GM18907 (cell line): ENCODE data around the gene PCDHGA1.
"Not testable (repeated sequence)": the region's sequence is repeated elsewhere in the genome, so short reads cannot be mapped to it uniquely, and the experiment has no call there.

Source experiments
- ATAC-seq: cut with Tn5 transposase; IDR thresholded peaks from one replicate; pipeline ENCODE4 v1.9.1; 2021; ENCODE audit warnings: mild to moderate bottlenecking, moderate library complexity; ENCODE audit not compliant: unreplicated experiment

The PCDHGA1 gene

GRCh38 chr5:141330299-141331080 lies at the start of gene PCDHGA1:
PCDHGA1 (plus strand) TSS chr5:141330514.
- ATAC-seq, result no peak

DNA sequence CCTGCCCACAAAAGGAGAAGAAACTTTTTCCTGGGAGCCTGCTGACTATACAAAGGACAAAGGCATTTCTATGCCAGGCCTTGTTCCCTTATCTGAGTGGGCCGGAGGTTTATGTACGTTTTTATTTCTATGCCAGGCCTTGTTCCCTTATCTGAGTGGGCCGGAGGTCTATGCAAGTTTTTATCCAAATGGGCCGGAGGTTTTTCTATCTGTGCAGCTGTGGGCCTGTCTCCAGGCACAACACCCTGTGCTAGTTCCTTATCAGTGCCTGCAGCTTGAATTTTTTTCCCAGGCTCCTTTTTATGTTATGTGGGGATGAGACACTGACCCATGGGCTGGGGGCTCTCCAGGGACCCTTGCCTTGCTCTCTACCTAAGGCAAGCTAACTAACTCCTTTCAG lies 31.9 kb upstream of the PCDHGA1 start:
- ATAC-seq, result no peak

DNA sequence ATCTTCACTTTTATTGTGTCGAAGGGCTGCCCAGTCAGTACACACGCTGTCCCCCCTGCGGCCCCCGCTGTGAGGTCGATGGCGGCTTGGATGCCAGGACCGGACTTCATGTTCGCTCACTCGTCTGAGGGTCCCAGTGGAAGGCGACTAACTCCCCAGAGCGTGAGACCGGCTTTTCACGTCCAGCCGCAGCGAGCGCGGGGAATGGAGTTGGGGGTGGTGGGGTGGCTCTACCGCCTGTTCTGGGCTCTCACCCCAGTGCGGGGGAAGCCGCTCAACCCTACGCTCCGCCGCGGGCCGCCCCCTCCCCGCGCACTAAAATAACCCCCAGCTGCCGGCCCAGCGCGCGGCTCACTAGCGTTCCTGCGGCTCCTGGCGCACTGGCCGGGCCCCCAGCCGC lies 26.6 kb upstream of the PCDHGA1 start, which contains the start of gene SLC25A2:
Gene SLC25A2 (minus strand): TSS at position 294 of the 400 bp plus-strand sequence. CDS start 184 bp downstream, at position 110.
- no peak for ATAC-seq

- ATAC-seq, result no peak
These were observed 23.7 kb upstream of the PCDHGA1 start for GRCh38 chr5:141306630-141307029.

DNA sequence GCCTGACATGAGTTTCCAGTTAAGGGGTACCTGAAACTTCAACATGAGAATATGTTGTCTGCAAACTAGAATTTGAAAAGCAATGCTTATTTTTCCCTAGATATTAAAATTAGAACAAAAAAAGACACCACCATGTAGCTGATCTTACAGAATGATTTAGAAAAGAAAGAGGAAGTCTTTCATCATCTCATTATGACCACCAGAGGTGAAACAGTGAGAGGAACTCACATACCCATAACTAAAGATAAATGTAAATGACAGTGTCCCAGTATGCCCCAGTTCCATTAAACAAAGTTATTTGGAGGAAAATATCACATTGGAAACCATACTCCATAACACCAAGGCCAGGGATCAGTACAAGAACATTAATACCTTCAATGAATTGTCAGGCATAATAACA lies 16.6 kb upstream of the PCDHGA1 start:
- ATAC-seq, result no peak

DNA sequence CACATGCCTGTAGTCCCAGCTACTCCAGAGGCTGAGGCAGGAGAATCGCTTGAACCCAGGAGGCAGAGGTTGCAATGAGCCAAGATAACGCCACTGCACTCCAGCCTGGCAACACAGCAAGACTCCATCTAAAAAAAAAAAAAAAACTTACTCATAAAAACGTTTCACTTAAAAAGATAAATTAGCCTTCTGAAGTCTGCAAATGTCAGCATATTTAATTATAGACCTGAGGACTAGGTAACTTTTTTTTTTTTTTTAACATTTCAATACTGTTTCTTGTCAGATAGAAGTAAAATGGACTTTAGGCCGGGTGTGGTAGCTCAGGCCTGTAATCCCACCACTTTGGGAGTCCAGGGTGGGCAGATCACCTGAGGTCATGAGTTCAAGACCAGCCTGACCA lies 13.4 kb upstream of the PCDHGA1 start:
- ATAC-seq, result not testable (repeated sequence)

DNA sequence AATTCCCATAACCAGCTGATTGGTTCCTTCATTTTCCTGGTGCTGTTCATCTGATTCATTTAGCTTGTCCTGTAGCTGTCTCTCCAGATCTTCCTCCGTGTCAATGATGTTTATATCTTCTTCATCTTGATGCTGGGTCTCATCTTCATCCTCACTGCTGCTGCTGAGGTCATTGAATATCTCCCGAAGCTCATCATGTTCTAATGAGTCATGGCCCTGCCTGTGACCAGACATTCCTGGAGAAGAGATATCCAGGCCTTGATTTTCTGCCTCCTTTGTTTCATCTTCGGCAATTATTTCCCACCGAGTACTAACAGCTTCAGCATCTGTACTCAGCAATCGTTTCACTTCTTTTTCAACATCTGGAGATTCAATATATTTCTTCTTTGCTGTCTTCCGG lies 11.1 kb upstream of the PCDHGA1 start:
- no peak for ATAC-seq

DNA sequence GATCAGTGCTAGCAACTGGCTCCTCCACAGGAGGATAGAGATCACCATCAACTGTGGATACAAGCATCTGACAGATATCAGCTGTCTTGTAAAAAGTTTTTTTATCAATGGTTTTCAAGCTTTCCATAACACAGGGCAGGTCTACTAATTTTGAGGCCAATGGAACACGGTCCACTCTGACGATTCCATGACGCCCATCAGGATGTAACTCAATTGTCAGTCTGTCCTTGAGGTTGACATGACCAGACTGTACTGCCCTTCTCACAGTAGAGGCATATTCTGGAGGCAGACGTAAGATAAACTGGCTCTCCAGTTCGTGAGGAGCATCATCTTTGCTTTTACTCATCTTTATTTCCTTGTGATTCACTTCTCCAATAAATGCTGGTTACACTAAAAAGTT lies 10.6 kb upstream of the PCDHGA1 start:
- no peak for ATAC-seq

GRCh38 chr5:141320225-141321169 lies 9.8 kb upstream of the PCDHGA1 start, which contains the start of gene TAF7:
TAF7 (minus strand) TSS chr5:141320784; CDS start chr5:141320044, 740 bp downstream.
- peak; percentile 98 for ATAC-seq

DNA sequence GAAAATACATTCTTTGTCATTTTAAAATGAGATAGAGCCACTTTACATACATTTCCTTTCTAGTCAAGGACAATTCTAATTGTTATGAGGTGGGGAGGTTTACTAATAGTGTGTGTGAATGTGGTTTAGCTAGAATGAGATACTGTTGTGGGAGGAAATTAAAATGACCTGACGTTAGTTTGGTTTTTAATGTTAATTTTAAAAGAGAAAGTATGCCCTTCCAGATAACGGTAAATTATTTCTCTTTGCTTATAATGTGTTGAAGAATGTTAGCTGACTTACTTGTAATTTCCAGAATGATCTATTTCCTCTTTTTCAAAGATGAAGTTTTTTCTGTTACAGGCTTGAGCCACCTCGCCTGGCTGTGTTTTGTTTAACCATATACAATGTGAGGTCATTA lies 8.1 kb upstream of the PCDHGA1 start:
- no peak for ATAC-seq

DNA sequence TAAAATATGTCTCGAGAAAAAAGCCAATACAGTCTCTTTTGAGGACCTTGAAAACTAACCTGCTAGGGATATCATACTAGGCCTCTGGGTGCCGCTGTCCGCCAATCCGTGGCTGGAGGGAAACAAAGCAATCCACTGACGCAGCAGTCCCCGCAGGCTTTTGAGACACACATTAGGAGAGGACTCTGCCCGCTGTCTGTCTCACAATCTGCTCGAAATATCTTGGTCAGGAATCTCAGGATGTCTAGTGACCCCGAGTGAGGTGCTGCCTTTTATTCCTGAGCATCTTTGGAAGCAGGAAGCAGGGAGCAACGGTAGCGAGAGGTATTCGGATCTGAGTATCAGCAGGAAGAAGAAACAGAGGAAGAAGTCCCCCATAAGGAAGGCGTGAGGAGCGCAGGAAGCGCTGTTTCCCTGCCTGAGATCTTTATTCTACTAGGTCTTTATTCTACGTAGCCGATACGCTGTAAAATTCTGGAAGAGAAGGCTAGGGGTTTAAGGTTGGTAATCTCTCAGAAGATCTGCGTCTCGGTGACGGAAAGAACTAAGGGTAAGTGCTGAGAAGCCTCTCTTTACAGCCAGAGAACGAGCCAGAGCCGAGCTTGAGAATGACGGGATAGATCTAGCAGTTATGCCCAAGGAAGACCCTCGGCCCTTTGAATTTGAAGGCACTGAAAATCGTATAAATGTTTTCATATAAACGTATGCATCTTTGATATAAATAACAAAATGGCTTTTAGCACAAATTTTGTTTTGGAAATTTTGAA lies 4.0 kb upstream of the PCDHGA1 start:
- ATAC-seq, result peak; percentile 82

DNA sequence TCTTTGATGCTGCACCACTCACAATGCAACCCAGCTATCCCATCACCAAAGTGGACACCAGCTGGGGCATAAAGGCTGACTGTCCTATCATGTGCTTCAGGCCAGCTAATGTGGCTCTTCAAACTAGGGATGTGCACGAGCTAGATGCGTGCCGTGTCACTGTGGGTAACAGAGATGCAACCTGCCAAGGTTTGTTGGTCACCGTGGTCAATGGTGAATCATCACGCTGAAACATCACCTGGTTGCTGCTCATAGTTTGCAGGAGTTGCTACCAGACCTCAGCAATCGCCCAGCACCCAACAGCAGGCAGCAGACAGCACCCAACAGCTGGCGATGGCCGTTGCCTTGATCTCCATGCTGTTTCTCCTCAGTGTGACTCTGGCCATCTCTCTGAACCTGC lies 2.1 kb upstream of the PCDHGA1 start:
- ATAC-seq, result no peak

- not testable (repeated sequence) for ATAC-seq
These were observed 2.3 kb downstream of the PCDHGA1 start for GRCh38 chr5:141332571-141332970.

- ATAC-seq, result no peak
These were observed 8.4 kb downstream of the PCDHGA1 start, which contains the start of gene PCDHGA2 for GRCh38 chr5:141338538-141339306. PCDHGA2 (plus strand) TSS chr5:141338760.

GRCh38 chr5:141340781-141341354 lies 10.6 kb downstream of the PCDHGA1 start:
- not testable (repeated sequence) for ATAC-seq

GRCh38 chr5:141342773-141343172 lies 12.5 kb downstream of the PCDHGA1 start:
- ATAC-seq, result no peak

DNA sequence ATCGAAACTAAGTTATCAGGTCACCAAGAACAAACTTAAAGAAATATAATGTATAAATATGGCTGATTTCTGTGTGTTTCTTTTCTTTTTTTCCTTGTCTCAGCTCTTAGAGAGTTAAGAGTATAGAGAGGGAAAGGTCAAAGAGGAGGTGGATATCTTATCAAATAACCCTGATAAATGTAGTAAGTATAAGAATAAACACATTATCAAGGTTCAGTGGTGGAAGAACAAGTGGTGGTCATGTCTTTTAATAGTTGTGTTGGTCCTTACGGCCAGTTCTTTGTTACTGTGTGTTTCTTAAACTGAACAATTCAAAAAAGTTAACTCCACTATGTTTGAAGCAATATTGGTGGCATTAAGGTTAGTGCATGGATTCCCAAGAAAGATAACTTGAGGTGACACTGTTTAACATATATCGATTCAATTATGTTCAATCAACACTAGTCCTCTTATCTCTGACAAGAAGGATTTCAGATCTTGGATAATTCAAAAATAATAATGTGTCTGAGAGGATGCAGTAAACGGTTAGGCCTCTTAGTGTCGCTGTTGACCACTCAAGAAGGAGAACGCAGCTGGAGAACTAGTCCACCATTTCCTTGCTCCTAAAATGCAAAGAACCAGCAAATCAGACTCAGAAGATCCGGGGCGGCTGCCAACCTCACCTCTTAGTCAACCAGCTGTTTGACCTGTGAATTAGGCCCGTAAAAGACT lies 13.1 kb downstream of the PCDHGA1 start, which contains the start of gene PCDHGA3:
Gene PCDHGA3 (plus strand): TSS at position 588 of the 711 bp plus-strand sequence. CDS start 205 bp downstream, outside the sequence.
- ATAC-seq, result no peak

DNA sequence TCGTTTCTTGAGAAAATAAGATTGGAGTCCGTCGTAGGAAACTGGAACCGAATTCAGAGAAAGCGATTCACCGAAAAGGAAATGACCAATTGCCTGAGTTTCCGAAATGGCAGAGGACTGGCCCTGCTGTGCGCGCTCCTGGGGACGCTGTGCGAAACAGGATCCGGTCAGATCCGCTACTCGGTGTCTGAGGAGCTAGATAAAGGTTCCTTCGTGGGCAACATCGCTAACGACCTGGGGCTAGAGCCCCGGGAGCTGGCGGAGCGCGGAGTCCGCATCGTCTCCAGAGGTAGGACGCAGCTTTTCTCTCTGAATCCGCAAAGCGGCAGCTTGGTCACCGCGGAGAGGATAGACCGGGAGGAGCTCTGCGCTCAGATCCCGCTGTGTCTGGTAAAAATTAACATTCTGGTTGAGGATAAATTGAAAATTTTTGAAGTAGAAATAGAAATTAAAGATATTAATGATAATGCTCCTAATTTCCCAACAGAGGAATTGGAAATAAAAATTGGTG lies 13.7 kb downstream of the PCDHGA1 start:
- ATAC-seq, result no peak

- no peak for ATAC-seq
These were observed 15.0 kb downstream of the PCDHGA1 start for GRCh38 chr5:141345327-141345726.
